Neutrophil (primary cell): ENCODE data around the gene JAK1.
"Not testable (repeated sequence)": the region's sequence is repeated elsewhere in the genome, so short reads cannot be mapped to it uniquely, and the experiment has no call there.

ENCODE experiments used
- H3K27ac ChIP-seq: fragments of 200-600 bp; sonication (generic); 2 replicates; pipeline ENCODE4 v1.5.1; 2016; ENCODE audit warnings: mild to moderate bottlenecking, moderate library complexity
- H3K27me3 ChIP-seq: fragments of 200-600 bp; sonication (generic); 2 replicates; pipeline ENCODE4 v1.6.0; 2016; ENCODE audit warnings: mild to moderate bottlenecking
- H3K36me3 ChIP-seq: fragments of 200-600 bp; sonication (generic); 2 replicates; pipeline ENCODE4 v1.5.1; 2017
- H3K4me1 ChIP-seq, 2 experiments: fragments of 200-600 bp in 1 of 2; sonication (generic) in 1 of 2; 1 replicate in 1 of 2; 2 replicates in 1 of 2; pipeline versions ENCODE4 v1.5.1 to v1.6.1; 2013 to 2016; ENCODE audit warnings: low read depth in 1 of 2, low read length in 1 of 2, mild to moderate bottlenecking in 1 of 2, moderate library complexity in 1 of 2; ENCODE audit not compliant: control insufficient read depth in 1 of 2, insufficient read depth in 1 of 2
- H3K4me3 ChIP-seq, 2 experiments: fragments of 200-600 bp in 1 of 2; sonication (generic) in 1 of 2; 1 replicate in 1 of 2; 2 replicates in 1 of 2; pipeline ENCODE4 v1.5.1; 2013 to 2016; ENCODE audit warnings: low read depth in 1 of 2, low read length in 1 of 2, mild to moderate bottlenecking in 1 of 2, moderate library complexity in 1 of 2
- H3K9me3 ChIP-seq: fragments of 200-600 bp; sonication (generic); 2 replicates; pipeline ENCODE4 v1.5.1; 2016
- TF ChIP-seq, protein P1 (sequence below): fragments of 200-600 bp; sonication (generic); IDR thresholded peaks from 2 replicates; pipeline ENCODE4 v1.5.1; 2016; ENCODE audit warnings: antibody characterized with exemption

The JAK1 gene

GRCh38 chr1:64822621-64823020 is 143.7 kb downstream of the JAK1 start:
- H3K9me3 ChIP-seq = no peaks in the 10 kb centered on the region
- TF ChIP-seq, protein P1, sequence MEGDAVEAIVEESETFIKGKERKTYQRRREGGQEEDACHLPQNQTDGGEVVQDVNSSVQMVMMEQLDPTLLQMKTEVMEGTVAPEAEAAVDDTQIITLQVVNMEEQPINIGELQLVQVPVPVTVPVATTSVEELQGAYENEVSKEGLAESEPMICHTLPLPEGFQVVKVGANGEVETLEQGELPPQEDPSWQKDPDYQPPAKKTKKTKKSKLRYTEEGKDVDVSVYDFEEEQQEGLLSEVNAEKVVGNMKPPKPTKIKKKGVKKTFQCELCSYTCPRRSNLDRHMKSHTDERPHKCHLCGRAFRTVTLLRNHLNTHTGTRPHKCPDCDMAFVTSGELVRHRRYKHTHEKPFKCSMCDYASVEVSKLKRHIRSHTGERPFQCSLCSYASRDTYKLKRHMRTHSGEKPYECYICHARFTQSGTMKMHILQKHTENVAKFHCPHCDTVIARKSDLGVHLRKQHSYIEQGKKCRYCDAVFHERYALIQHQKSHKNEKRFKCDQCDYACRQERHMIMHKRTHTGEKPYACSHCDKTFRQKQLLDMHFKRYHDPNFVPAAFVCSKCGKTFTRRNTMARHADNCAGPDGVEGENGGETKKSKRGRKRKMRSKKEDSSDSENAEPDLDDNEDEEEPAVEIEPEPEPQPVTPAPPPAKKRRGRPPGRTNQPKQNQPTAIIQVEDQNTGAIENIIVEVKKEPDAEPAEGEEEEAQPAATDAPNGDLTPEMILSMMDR = no peak
- no peaks in the 10 kb centered on the region for H3K27me3 ChIP-seq
- H3K4me1 ChIP-seq = no peaks in the 10 kb centered on the region
- no peaks in the 10 kb centered on the region for H3K36me3 ChIP-seq
- H3K4me3 ChIP-seq = no peak overlapping the region
- no peak overlapping the region for H3K27ac ChIP-seq

DNA sequence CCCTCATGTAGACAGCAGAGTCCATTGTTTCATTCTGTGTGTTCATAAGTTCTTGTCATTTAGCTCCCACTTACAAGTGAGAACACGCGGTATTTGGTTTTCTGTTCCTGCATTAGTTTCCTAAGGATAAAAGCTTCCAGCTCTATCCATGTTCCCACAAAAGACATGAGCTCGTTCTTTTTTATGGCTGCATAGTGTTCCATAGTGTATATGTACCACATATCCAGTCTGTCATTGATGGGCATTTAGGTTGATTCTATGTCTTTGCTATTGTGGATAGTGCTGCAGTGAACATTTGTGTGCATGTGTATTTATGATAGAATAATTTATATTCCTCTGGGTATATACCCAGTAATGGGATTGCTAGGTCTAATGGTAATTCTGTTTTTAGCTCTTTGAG is 145.8 kb downstream of the JAK1 start:
- not testable (repeated sequence) for H3K27ac ChIP-seq, H3K4me3 ChIP-seq, H3K36me3 ChIP-seq, H3K9me3 ChIP-seq, H3K27me3 ChIP-seq, H3K4me1 ChIP-seq

DNA sequence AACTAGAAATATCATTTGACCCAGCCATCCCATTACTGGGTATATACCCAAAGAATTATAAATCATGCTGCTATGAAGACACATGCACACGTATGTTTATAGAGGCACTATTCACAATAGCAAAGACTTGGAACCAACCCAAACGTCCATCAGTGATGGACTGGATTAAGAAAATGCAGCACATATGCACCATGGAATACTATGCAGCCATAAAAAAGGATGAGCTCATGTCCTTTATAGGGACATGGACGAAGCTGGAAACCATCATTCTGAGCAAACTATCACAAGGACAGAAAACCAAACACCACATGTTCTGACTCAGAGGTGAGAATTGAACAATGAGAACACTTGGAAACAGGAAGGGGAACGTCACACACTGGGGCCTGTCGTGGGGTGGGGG is 149.0 kb downstream of the JAK1 start:
- not testable (repeated sequence) for H3K27ac ChIP-seq, H3K9me3 ChIP-seq, H3K27me3 ChIP-seq, H3K4me1 ChIP-seq, H3K4me3 ChIP-seq
- H3K36me3 ChIP-seq = peaks cover 11% of the 10 kb centered on the region

DNA sequence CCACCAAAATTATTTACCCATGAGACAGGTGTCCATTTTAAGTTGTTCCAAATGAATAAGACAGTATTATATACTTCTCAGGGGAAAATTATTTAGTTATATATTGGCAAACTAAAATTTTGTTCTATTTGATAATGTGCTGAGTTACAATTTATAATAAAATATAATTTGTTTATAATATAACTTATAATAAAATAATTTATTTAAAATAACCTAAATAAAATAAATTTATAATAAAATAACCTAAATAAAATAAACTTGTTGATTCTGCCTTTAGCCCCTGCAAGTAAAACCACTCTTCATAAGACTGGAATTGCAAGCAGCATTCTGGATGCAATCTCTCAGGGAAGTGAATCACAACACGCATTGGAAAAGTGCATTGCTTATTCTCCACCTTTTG is 151.9 kb downstream of the JAK1 start:
- no peak overlapping the region for H3K4me3 ChIP-seq
- no peak overlapping the region for H3K27ac ChIP-seq
- no peaks in the 10 kb centered on the region for H3K9me3 ChIP-seq
- H3K36me3 ChIP-seq = peaks cover 11% of the 10 kb centered on the region
- no peaks in the 10 kb centered on the region for H3K27me3 ChIP-seq
- TF ChIP-seq, protein P1 = no peak
- no peaks in the 10 kb centered on the region for H3K4me1 ChIP-seq

- Histone ChIP-seq H3K4me3 (no peak overlapping the region), H3K4me1 (no peaks in the 10 kb centered on the region), H3K36me3 (peaks cover 11% of the 10 kb centered on the region), H3K9me3 (no peaks in the 10 kb centered on the region), H3K27me3 (no peaks in the 10 kb centered on the region), H3K27ac (no peak overlapping the region)
- TF ChIP-seq, protein P1 = no peak
Observed at GRCh38 chr1:64811131-64811530, 155.2 kb downstream of the JAK1 start.

GRCh38 chr1:64810001-64810400 is 156.3 kb downstream of the JAK1 start:
- no peaks in the 10 kb centered on the region for H3K9me3 ChIP-seq
- peaks cover 4% of the 10 kb centered on the region for H3K36me3 ChIP-seq
- H3K4me3 ChIP-seq = no peak overlapping the region
- TF ChIP-seq, protein P1 = no peak
- no peak overlapping the region for H3K27ac ChIP-seq
- no peaks in the 10 kb centered on the region for H3K4me1 ChIP-seq
- H3K27me3 ChIP-seq = no peaks in the 10 kb centered on the region

GRCh38 chr1:64809309-64809708 is 157.0 kb downstream of the JAK1 start:
- Histone ChIP-seq H3K4me1 (no peaks in the 10 kb centered on the region), H3K9me3 (no peaks in the 10 kb centered on the region), H3K27me3 (no peaks in the 10 kb centered on the region), H3K4me3 (no peak overlapping the region), H3K36me3 (no peaks in the 10 kb centered on the region), H3K27ac (no peak overlapping the region)
- TF ChIP-seq, protein P1 = no peak
